Stimulated activated CD4-positive, alpha-beta T cell treated with anti-CD3 and anti-CD28 coated beads, Interleukin-1b, Interleukin-23, amount 100 ng/mL, for 48 hours (primary cell): ENCODE measurements around the gene DYRK1A.
A peak's percentile ranks its signal among the peaks of the same experiment; 100 is the strongest.

Source experiments
- DNase-seq: peaks from one replicate; pipeline ENCODE4 v3.0.0-alpha.2; 2020

DYRK1A gene

GRCh38 chr21:37552496-37553029 lies 186.0 kb downstream of the DYRK1A start:
- DNase-seq, result no peak

GRCh38 chr21:37553078-37553481 lies 186.5 kb downstream of the DYRK1A start:
- no peak for DNase-seq

GRCh38 chr21:37554661-37555379 lies 188.2 kb downstream of the DYRK1A start:
- no peak for DNase-seq

- no peak for DNase-seq
These were observed 189.2 kb downstream of the DYRK1A start for GRCh38 chr21:37555672-37556261.

- DNase-seq, result no peak
These were observed 190.8 kb downstream of the DYRK1A start for GRCh38 chr21:37557261-37557950.

- DNase-seq, result no peak
These were observed 192.2 kb downstream of the DYRK1A start for GRCh38 chr21:37558676-37559211.

GRCh38 chr21:37560385-37560784 lies 193.8 kb downstream of the DYRK1A start:
- no peak for DNase-seq

- DNase-seq, result no peak
These were observed 194.9 kb downstream of the DYRK1A start for GRCh38 chr21:37561506-37561905.

GRCh38 chr21:37561941-37562919 lies 195.7 kb downstream of the DYRK1A start:
- DNase-seq, result no peak

- no peak for DNase-seq
These were observed 196.5 kb downstream of the DYRK1A start for GRCh38 chr21:37562920-37563640.

- DNase-seq, result peak; percentile 91
These were observed 197.2 kb downstream of the DYRK1A start for GRCh38 chr21:37563641-37564340.

- peak; percentile 93 for DNase-seq
These were observed 197.9 kb downstream of the DYRK1A start for GRCh38 chr21:37564341-37564923.

- no peak for DNase-seq
These were observed 198.5 kb downstream of the DYRK1A start for GRCh38 chr21:37564924-37565529.

- DNase-seq, result no peak
These were observed 199.1 kb downstream of the DYRK1A start for GRCh38 chr21:37565530-37566223.

GRCh38 chr21:37566790-37567615 lies 200.4 kb downstream of the DYRK1A start:
- no peak for DNase-seq

GRCh38 chr21:37568415-37568814 lies 201.8 kb downstream of the DYRK1A start:
- DNase-seq, result no peak

GRCh38 chr21:37568916-37569315 lies 202.3 kb downstream of the DYRK1A start:
- no peak for DNase-seq

GRCh38 chr21:37571442-37571841 lies 204.9 kb downstream of the DYRK1A start:
- no peak for DNase-seq

- DNase-seq, result no peak
These were observed 207.7 kb downstream of the DYRK1A start for GRCh38 chr21:37574316-37574715.
